ENCODE data around the gene XXYLT1. TPM values are rescaled to one million over a fixed set of nuclear protein-coding genes. Genes with fewer than 3 reads are reported as not detected.

XXYLT1 gene
- total and polyA plus RNA-seq, 2 of the 8 experiments (the other 6 are each of a cell fraction or from before 2014, with no cell fraction given): 18.9 to 23.8 TPM

GRCh38 chr3:195247086-195247862, 23.7 kb downstream of the XXYLT1 start:
- 0 out of 2 replicates have a peak overlapping the region, but pooled peaks have one; percentile 65 for H2AK5ac ChIP-seq (ENCODE audit: low read depth, low read length)

More at GRCh38 chr3:195247086-195247862, 23.7 kb downstream of the XXYLT1 start:
- no peak overlapping the region for H2AFZ ChIP-seq (ENCODE audit: low read length)
- H3K18ac ChIP-seq (ENCODE audit: extremely low read depth, low read length): no peak overlapping the region
- H2BK12ac ChIP-seq (ENCODE audit: low read depth, low read length): no peak overlapping the region
- H3K36me3 ChIP-seq (ENCODE audit: control insufficient read depth in 2 of 4, insufficient read depth in 4 of 4, low read length in 3 of 4): no peaks in the 10 kb centered on the region
- H3K56ac ChIP-seq (replicated peaks; ENCODE audit: insufficient read length, low read depth, low read length): no peak overlapping the region
- DNase-seq (ENCODE audit: low read depth in 1 of 2, low spot score in 2 of 2): no peak
- peaks cover 0 to 79% of the 10 kb centered on the region in 2 experiments; a peak in 3 of 4 replicates for H3K79me2 ChIP-seq (ENCODE audit: control insufficient read depth in 1 of 2, insufficient read depth in 2 of 2, low read length in 2 of 2)
- no peak overlapping the region for H2BK20ac ChIP-seq (ENCODE audit: low read length)
- 0 out of 2 replicates have a peak overlapping the region, but pooled peaks have one; percentile 7 for H4K8ac ChIP-seq (ENCODE audit: extremely low read depth, insufficient read depth, low read length)
- POLR2A ChIA-PET (ENCODE audit: partially characterized antibody): no interaction called here
- H3K4me2 ChIP-seq (ENCODE audit: insufficient read depth in 1 of 2, low read depth in 2 of 2, low read length in 2 of 2): no peak overlapping the region
- peaks cover 0 to 14% (median 10%) of the 10 kb centered on the region in 4 experiments; a peak in 6 of 7 replicates for H3K4me1 ChIP-seq (replicated peaks in 1 of 4; ENCODE audit: control insufficient read depth in 3 of 4, insufficient read depth in 4 of 4, low read length in 3 of 4)
- no peak overlapping the region for H3K14ac ChIP-seq (ENCODE audit: insufficient read length)
- no peak overlapping the region for H4K5ac ChIP-seq (ENCODE audit: insufficient read length, low read depth, low read length)
- H3K23ac ChIP-seq (ENCODE audit: insufficient read length): no peak overlapping the region
- CTCF ChIA-PET (ENCODE audit: partially characterized antibody): interaction anchor here (0.5 to 1.5 kb wide), 6 partner anchors 12 to 260 kb away, joined by 3 to 4 read pairs (median 3); no protein-coding TSS in a partner anchor
- WGBS, 2 experiments (ENCODE audit: extremely low coverage in 1 of 2, insufficient coverage in 1 of 2, insufficient read length in 1 of 2, insufficient replicate concordance in 2 of 2, low coverage in 1 of 2, low lambda C conversion rate in 2 of 2, missing lambda C conversion rate in 1 of 2): 95% methylated on average over 24 of the region's 24 CpGs; no CpG with 5 or more reads in 1 of the 2 experiments
- H3K9me3 ChIP-seq (ENCODE audit: insufficient read depth in 2 of 2, low read depth in 1 of 2, low read length in 1 of 2): no peaks in the 10 kb centered on the region; a peak in 1 of 4 replicates
- no peak overlapping the region for H2BK15ac ChIP-seq (ENCODE audit: low read length)
- peaks cover 4 to 16% of the 10 kb centered on the region in 2 experiments for H4K20me1 ChIP-seq (replicated peaks in 1 of 2; ENCODE audit: control insufficient read depth in 1 of 2, insufficient read depth in 2 of 2, low read length in 2 of 2)
- H3K4ac ChIP-seq (replicated peaks; ENCODE audit: insufficient read length, low read depth, low read length): no peak overlapping the region
- H3K27me3 ChIP-seq (replicated peaks in 1 of 4; ENCODE audit: control insufficient read depth in 3 of 4, extremely low read depth in 1 of 4, insufficient read depth in 3 of 4, low read length in 3 of 4): no peaks in the 10 kb centered on the region
- H3K79me1 ChIP-seq (ENCODE audit: low read depth, low read length): peaks cover 21% of the 10 kb centered on the region
- no peak overlapping the region for H2BK5ac ChIP-seq (ENCODE audit: low read depth, low read length)
- no peak overlapping the region for H3K4me3 ChIP-seq (ENCODE audit: extremely low read depth in 1 of 4, insufficient read depth in 2 of 4, low read depth in 3 of 4, low read length in 4 of 4)
- no peaks in the 10 kb centered on the region for H3K23me2 ChIP-seq (ENCODE audit: low read depth, low read length)
- no peak for FAIRE-seq
- no peak overlapping the region for H3K27ac ChIP-seq (ENCODE audit: low read depth, low read length)
- no peak overlapping the region for H3K9ac ChIP-seq (replicated peaks in 1 of 4; ENCODE audit: extremely low read depth in 1 of 4, low read depth in 3 of 4, low read length in 3 of 4)
- H4K91ac ChIP-seq (replicated peaks; ENCODE audit: insufficient read length, low read length): no peak overlapping the region
- H2BK120ac ChIP-seq (replicated peaks; ENCODE audit: low read depth, low read length): no peak overlapping the region
